Activated T-cell treated with anti-CD3 and anti-CD28 coated beads for 48 hours (primary cell): ENCODE data around the gene PLSCR1.
A peak's percentile ranks its signal among the peaks of the same experiment; 100 is the strongest.
"Not testable (repeated sequence)": the region's sequence is repeated elsewhere in the genome, so short reads cannot be mapped to it uniquely, and the experiment has no call there.

ENCODE experiments used
- DNase-seq: peaks from one replicate; pipeline ENCODE4 v3.0.0-alpha.2; 2020; ENCODE audit warnings: low read depth

Gene PLSCR1

GRCh38 chr3:146511402-146512134 is 32.8 kb downstream of the PLSCR1 start:
- no peak for DNase-seq

- DNase-seq = no peak
These were observed 36.9 kb downstream of the PLSCR1 start for GRCh38 chr3:146507331-146508120.

- DNase-seq = no peak
These were observed 38.9 kb downstream of the PLSCR1 start for GRCh38 chr3:146505516-146505915.

- DNase-seq = no peak
These were observed 39.8 kb downstream of the PLSCR1 start for GRCh38 chr3:146504498-146505197.

DNA sequence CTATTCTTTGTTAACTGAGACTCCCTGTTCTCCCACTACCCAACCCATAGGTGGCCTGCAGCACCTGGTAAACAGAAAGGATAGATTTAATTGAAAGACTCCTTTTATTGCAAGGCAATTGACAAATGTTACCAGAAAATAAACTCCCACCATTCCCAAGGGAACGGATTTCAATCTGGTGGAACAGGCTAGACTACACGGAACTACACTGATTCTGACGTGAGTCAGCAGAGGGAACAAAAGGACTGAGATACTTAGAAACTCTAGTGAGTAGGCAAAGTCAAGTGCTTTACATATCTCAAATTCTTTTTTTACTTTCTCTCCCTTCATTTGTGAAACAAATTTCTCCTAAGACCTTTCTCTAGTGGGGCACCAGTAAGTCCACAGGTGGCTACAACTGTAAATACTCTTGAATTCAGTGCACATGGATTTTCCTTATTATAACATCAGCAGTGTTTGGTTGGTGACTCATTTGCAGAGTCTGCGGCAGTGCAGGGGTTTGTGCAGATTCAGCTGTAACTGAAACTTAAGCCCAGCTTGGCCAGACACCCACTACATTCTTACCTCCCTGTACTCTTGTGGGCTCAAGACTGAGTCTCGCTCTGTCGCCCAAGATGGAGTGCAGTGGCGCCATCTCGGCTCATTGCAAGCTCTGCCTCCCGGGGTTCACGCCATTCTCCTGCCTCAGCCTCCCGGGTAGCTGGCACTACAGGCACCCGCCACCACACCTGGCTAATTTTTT is 40.8 kb downstream of the PLSCR1 start:
- no peak for DNase-seq

- no peak for DNase-seq
These were observed 41.4 kb downstream of the PLSCR1 start for GRCh38 chr3:146502887-146503460.

- no peak for DNase-seq
These were observed 42.7 kb downstream of the PLSCR1 start for GRCh38 chr3:146501752-146502151.

- no peak for DNase-seq
These were observed 44.7 kb downstream of the PLSCR1 start for GRCh38 chr3:146499701-146500100.

- peak; percentile 12 for DNase-seq
These were observed 46.2 kb downstream of the PLSCR1 start for GRCh38 chr3:146498002-146498736.

DNA sequence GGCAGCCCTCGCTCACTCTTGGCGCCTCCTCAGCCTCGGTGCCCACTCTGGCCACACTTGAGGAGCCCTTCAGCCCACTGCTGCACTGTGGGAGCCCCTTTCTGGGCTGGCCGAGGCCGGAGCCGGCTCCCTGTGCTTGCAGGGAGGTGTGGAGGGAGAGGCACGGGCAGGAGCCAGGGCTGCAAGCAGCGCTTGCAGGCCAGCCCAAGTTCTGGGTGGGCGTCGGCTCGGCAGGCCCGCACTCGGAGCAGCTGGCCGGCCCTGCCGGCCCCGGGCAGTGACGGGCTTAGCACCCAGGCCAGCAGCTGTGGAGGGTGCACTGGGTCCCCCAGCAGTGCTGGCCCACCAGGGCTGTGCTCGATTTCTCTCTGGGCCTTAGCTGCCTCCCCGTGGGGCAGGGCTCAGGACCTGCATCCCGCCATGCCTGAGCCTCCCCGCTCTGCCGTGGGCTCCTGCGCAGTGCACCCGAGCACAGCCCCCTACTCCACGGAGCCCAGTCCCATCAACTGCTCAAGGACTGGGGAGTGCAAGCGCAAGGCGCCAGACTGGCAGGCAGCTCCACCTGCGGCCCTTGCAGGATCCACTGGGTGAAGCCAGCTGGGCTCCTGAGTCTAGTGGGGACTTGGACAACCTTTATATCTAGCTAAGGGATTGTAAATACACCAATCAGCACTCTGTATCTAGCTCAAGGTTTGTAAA is 47.1 kb downstream of the PLSCR1 start:
- DNase-seq = not testable (repeated sequence)

GRCh38 chr3:146496726-146497125 is 47.7 kb downstream of the PLSCR1 start:
- no peak for DNase-seq

GRCh38 chr3:146496251-146496650 is 48.2 kb downstream of the PLSCR1 start:
- DNase-seq = no peak

DNA sequence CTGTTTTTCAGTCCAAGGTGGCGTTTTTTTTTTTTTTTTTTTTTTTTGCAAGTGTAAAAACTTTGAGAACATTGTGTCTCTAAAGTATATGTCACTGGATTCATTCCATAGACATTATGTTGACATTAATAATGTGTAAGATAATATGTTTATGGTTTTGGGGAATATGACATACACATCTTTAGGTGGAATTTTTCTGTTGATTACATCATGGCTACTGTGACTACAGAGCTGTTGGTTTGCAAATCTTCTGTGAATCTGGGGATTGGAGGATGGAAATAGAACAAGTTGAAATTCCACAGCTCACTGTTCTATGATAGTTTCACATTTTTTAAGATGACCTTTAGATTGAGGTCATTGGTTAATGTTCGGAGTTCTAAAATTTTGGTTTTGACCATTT is 50.6 kb downstream of the PLSCR1 start:
- no peak for DNase-seq

GRCh38 chr3:146493221-146493620 is 51.2 kb downstream of the PLSCR1 start:
- no peak for DNase-seq

GRCh38 chr3:146491303-146491702 is 53.1 kb downstream of the PLSCR1 start:
- DNase-seq = no peak

DNA sequence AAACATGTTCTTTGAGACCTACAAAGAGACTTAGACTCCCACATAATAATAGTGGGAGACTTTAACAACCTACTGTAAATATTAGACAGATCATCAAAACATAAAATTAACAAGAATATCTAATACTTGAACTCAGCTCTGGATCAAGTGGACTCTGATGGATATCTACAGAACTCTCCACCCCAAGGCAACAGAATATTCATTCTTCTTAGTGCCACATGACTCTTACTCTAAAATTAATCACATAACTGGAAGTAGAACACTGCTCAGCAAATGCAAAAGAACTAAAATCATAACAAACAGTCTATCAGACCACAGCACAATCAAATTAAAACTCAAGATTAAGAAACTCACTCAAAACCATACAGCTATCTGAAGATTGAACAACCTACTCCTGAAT is 59.1 kb downstream of the PLSCR1 start:
- DNase-seq = no peak

DNA sequence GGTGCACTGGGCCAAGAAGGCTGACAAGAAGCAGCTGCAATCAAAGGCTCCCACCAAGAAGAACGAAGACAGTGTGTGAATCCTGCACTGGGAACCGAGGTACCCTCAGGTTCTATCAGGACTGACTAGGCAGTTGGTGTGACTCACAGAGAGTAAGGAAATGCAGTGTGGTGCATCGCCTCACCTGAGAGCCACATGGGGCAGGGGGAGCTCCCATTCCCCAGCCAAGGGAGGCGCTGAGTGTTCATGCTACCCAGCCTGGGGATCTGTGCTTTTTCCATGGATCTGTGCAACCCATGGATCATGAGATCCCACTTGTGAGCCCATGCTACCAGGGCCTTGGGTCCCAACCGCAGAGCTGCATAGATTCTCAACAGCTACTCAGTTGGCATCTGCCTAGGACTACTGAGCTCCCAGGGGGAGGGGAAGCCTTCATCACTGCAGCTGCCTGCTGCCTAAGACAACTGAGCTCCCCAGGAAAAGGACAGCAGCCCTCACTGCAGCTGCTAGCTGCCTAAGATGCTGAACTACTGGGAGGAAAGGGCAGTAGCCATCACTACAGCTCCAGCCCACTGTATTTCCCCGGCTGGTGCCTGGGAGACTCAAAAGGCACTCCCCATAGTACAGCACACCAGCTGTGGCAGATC is 68.2 kb downstream of the PLSCR1 start:
- no peak for DNase-seq

DNA sequence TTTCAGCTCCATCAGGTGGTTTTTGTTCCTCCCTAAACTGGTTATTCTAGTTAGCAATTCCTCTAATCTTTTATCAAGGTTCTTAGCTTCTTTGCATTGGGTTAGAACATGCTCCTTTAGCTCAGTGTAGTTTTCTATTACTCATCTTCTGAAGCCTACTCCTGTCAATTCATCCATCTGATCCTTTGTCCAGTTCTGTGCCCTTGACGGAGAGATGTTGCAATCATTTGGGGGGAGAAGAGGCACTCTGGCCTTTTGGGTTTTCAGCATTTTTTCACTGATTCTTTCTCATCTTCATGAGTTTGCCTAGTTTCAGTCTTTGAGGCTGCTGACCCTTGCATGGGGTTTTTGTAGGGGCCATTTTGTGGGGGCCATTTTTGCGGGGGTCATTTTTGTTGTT is 69.4 kb downstream of the PLSCR1 start:
- not testable (repeated sequence) for DNase-seq

DNA sequence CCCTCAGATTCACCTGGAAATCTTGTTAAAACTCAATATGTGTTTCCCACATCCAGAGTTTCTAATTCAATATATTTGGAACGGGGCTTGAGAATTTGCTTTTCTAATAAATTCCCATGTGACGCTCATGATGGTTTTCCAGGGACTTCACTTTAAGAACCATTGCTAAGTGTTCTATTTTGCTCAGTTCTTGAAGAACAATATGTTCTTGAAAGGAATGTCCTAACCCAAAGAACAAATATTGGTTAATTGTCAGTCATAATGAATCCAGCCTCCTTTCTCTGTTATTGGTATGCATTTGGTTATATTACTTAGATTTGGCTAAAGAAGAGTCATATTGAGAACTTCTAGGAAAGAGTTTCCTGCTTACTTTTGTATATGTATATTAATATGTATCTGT is 70.7 kb downstream of the PLSCR1 start:
- DNase-seq = no peak

DNA sequence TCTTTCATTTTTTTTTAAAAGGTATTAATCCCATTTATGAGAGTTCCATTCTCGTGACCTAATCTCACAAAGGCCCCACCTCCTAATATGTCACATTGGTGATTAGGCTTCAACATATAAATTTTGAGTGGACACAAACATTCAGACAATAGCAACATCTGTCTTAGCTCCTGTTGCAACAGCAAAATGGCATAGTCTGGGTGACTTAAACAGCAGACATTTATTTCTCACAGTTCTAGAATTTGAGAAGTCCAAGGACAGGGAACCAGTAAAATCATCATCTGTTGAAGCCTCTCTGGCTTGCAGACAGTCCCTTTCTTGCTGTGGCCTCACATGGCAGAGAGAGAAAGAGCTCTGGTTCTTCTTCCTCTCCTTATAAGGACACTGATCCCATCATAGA is 71.8 kb downstream of the PLSCR1 start:
- no peak for DNase-seq
